HepG2 (cell line): ENCODE results near the gene SHC1. TPM values are rescaled to one million over a fixed set of nuclear protein-coding genes. Genes with fewer than 3 reads are reported as not detected.

ENCODE experiments used
- AGO2 ChIP-seq: fragments of 200-400 bp; formaldehyde crosslinking; optimal IDR thresholded peaks from 2 replicates; pipeline ENCODE3; 2017; ENCODE audit warnings: mild to moderate bottlenecking, low read depth, low read length, moderate library complexity
- ATF1 ChIP-seq: IDR thresholded peaks from 2 replicates; pipeline ENCODE4 v1.6.1; 2016; ENCODE audit warnings: mild to moderate bottlenecking, control low read depth
- CBFB ChIP-seq: sonication (generic); formaldehyde crosslinking; IDR thresholded peaks from 2 replicates; pipeline ENCODE4 v1.4.0; 2020; ENCODE audit warnings: missing genetic modification reagents
- ELF1 ChIP-seq: sonication (generic); formaldehyde crosslinking; IDR thresholded peaks from 2 replicates; pipeline ENCODE4 v1.4.0; 2020; ENCODE audit warnings: missing genetic modification reagents
- ELF3 ChIP-seq: IDR thresholded peaks from 2 replicates; pipeline ENCODE4 v1.6.1; 2016; ENCODE audit warnings: missing genetic modification reagents, missing compliant biosample characterization
- GABPA ChIP-seq, 2 experiments: IDR thresholded peaks; 2 replicates each; pipeline ENCODE4 v1.6.1; 2011 to 2016; ENCODE audit warnings: low read depth in 2 of 2, low read length in 1 of 2, missing biosample characterization in 1 of 2, missing genetic modification characterization in 1 of 2
- HES4 ChIP-seq: sonication (generic); formaldehyde crosslinking; IDR thresholded peaks from 2 replicates; pipeline ENCODE4 v1.9.0; 2021; ENCODE audit warnings: mild to moderate bottlenecking, missing genetic modification reagents, borderline replicate concordance
- SNRNP70 ChIP-seq: fragments of 200-400 bp; formaldehyde crosslinking; IDR thresholded peaks from 2 replicates; pipeline ENCODE4 v1.6.1; 2017; ENCODE audit warnings: mild to moderate bottlenecking, low read depth, low read length, moderate library complexity
- ZNF446 ChIP-seq: sonication (generic); formaldehyde crosslinking; IDR thresholded peaks from 2 replicates; pipeline ENCODE4 v1.5.0; 2020; ENCODE audit warnings: mild to moderate bottlenecking, missing genetic modification reagents
- ZNF766 ChIP-seq: sonication (generic); formaldehyde crosslinking; IDR thresholded peaks from 2 replicates; pipeline ENCODE4 v1.5.0; 2020; ENCODE audit warnings: missing genetic modification reagents, borderline replicate concordance
- polyA plus RNA-seq, 8 experiments: library from polyadenylated mRNA; depleted of rRNA in 3 of 8; stranded (reverse) in 7 of 8; unstranded in 1 of 8; fragments of >200 nt; fragmentation: Illumina TruSeq in 4 of 8; extraction: Trizol in 4 of 8; gene quantifications; 2 replicates each; pipeline versions ENCODE4 v1.2.1 to v1.2.3, GENCODE V29; 2011 to 2016; ENCODE audit warnings: low read depth in 4 of 8, missing spikeins in 1 of 8, mixed read lengths in 1 of 8; ENCODE audit not compliant: insufficient read depth in 1 of 8
- total RNA-seq, 5 experiments: library from RNA; depleted of rRNA; stranded (reverse); fragments of >200 nt; fragmentation: Illumina TruSeq; extraction: Trizol; gene quantifications; 2 replicates each; pipeline ENCODE4 v1.2.3, GENCODE V29; 2016; ENCODE audit warnings: low read depth in 1 of 5
- TF ChIP-seq, protein P1 (sequence below): sonication (generic); formaldehyde crosslinking; IDR thresholded peaks from 2 replicates; pipeline ENCODE4 v1.8.1; 2023; ENCODE audit warnings: mild to moderate bottlenecking, moderate library complexity, missing genetic modification reagents
- TF ChIP-seq, protein P2 (sequence below): sonication (generic); formaldehyde crosslinking; IDR thresholded peaks from 2 replicates; pipeline ENCODE4 v1.8.1; 2023; ENCODE audit warnings: missing genetic modification reagents, mild to moderate bottlenecking, borderline replicate concordance
- TF ChIP-seq, protein P3 (sequence below): conservative IDR thresholded peaks from 2 replicates; pipeline ENCODE4 v1.6.1; 2018; ENCODE audit warnings: missing genetic modification reagents

Gene SHC1
- total and polyA plus RNA-seq, 2 of the 13 experiments (the other 11 are each of a cell fraction or from before 2014, with no cell fraction given), result 52.0 to 137 TPM

DNA sequence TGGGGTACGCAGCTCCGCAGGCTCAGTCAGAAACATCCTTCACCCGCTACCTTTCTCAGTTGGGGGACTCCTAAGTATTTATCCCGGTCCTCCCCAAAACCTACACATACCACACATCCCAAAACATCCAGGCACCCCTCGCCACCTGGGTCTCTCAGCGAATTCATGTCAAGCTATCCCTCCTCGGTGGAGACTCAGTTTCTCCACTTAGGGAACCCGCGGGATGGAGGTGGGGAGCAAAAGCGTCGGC, 30.8 kb upstream of the SHC1 start (continued):
- TF ChIP-seq, protein P1, sequence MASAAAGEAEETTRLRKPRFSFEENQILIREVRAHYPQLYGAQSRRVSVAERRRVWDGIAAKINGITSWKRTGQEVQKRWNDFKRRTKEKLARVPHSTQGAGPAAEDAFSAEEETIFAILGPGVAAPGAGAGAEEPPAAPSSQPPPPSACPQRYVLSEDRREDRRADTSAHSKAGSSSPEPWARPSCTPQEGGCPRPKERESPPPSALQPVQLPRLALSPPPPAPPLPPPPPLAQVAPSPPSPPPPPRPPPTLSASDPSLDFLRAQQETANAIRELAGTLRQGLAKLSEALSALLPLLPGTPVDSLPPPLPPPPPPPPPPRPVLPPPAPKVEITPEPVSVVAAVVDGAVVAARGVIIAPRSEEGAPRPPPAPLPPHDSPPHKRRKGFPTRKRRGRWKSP, result no peak
- no peak for TF ChIP-seq HES4 (CRISPR knock-in tag)
- TF ChIP-seq, protein P2, sequence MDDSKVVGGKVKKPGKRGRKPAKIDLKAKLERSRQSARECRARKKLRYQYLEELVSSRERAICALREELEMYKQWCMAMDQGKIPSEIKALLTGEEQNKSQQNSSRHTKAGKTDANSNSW, result no peak
- 0 out of 2 replicates have a peak, but pooled peaks have one; percentile 5 for TF ChIP-seq CBFB (CRISPR knock-in tag)
- TF ChIP-seq, protein P3, sequence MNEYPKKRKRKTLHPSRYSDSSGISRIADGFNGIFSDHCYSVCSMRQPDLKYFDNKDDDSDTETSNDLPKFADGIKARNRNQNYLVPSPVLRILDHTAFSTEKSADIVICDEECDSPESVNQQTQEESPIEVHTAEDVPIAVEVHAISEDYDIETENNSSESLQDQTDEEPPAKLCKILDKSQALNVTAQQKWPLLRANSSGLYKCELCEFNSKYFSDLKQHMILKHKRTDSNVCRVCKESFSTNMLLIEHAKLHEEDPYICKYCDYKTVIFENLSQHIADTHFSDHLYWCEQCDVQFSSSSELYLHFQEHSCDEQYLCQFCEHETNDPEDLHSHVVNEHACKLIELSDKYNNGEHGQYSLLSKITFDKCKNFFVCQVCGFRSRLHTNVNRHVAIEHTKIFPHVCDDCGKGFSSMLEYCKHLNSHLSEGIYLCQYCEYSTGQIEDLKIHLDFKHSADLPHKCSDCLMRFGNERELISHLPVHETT, result no peak
- TF ChIP-seq ZNF766, result 0 out of 2 replicates have a peak, but pooled peaks have one; percentile 19
- TF ChIP-seq ZNF446, result no peak
- TF ChIP-seq AGO2, result no peak
- no peak for TF ChIP-seq SNRNP70
- no peak for TF ChIP-seq ATF1 (CRISPR knock-in tag)
- TF ChIP-seq ELF3, result no peak
- no peak for TF ChIP-seq GABPA (IDR thresholded peaks at IDR 0.05; ENCODE audit: low read depth, low read length)
- TF ChIP-seq GABPA (CRISPR knock-in tag; IDR thresholded peaks at IDR 0.05; ENCODE audit: low read depth), result no peak
- no peak for TF ChIP-seq ELF1 (CRISPR knock-in tag)
